B cell (primary cell): ENCODE results near the gene PIGO. TPM values are rescaled to one million over a fixed set of nuclear protein-coding genes. Genes with fewer than 3 reads are reported as not detected.

Experiments
- ATAC-seq: fragments of 200-7000 bp; cut with Tn5 transposase; one replicate; pipeline ENCODE4 v1.10.0; 2021; ENCODE audit warnings: low read depth, mild to moderate bottlenecking, moderate number of reproducible peaks, moderate library complexity
- CTCF ChIA-PET: fragments of 350-600 bp; sonication (Branson Sonifier 250); formaldehyde crosslinking; loops from one replicate; lab custom pipeline; 2021; ENCODE audit warnings: antibody characterized with exemption, inconsistent platforms; lab: Charles Lee
- POLR2A ChIA-PET: fragments of 350-600 bp; sonication (Branson Sonifier 250); formaldehyde crosslinking; loops from one replicate; lab custom pipeline; 2021; ENCODE audit warnings: antibody characterized with exemption; lab: Charles Lee
- DNase-seq: peaks from one replicate; pipeline ENCODE4 v3.0.0; 2013
- H2AFZ ChIP-seq: 2 replicates; pipeline ENCODE4 v1.6.1; 2012; ENCODE audit warnings: mild to moderate bottlenecking, low read depth, low read length; ENCODE audit not compliant: insufficient read depth, poor library complexity, severe bottlenecking
- H3K27ac ChIP-seq, 2 donors: 1 replicate in 1 of 2; 2 replicates in 1 of 2; pipeline ENCODE4 v1.5.1; 2012 to 2013; ENCODE audit warnings: low read length in 2 of 2, mild to moderate bottlenecking in 2 of 2, moderate library complexity in 1 of 2
- H3K27me3 ChIP-seq, 4 experiments: fragments of 200-600 bp in 1 of 4; sonication (generic) in 1 of 4; replicated peaks in 1 of 4; 1 replicate in 2 of 4; 2 replicates in 2 of 4; pipeline versions ENCODE4 v1.6.1 to v1.7.0; 2013 to 2016; ENCODE audit warnings: low read length in 3 of 4, mild to moderate bottlenecking in 2 of 4, mixed read lengths in 1 of 4, moderate library complexity in 1 of 4; ENCODE audit not compliant: insufficient read depth in 4 of 4, control insufficient read depth in 3 of 4; ENCODE audit errors: control extremely low read depth in 1 of 4
- H3K36me3 ChIP-seq, 2 experiments: replicated peaks in 1 of 2; 1 replicate in 1 of 2; 2 replicates in 1 of 2; pipeline versions ENCODE4 v1.6.1 to v1.7.1; 2013; ENCODE audit warnings: low read length in 1 of 2; ENCODE audit not compliant: insufficient read depth in 2 of 2, control insufficient read depth in 1 of 2; ENCODE audit errors: control extremely low read depth in 1 of 2, extremely low read depth in 1 of 2
- H3K4me1 ChIP-seq, 2 donors: fragments of 200-600 bp in 1 of 2; sonication (generic) in 1 of 2; 1 replicate in 1 of 2; 2 replicates in 1 of 2; pipeline versions ENCODE4 v1.5.1 to v1.6.1; 2013 to 2017; ENCODE audit warnings: low read length in 2 of 2; ENCODE audit not compliant: control insufficient read depth in 2 of 2, insufficient read depth in 2 of 2
- H3K4me2 ChIP-seq: replicated peaks from 2 replicates; pipeline ENCODE3; 2012; ENCODE audit warnings: mild to moderate bottlenecking, low read depth, low read length; ENCODE audit not compliant: poor library complexity, severe bottlenecking
- H3K4me3 ChIP-seq, 5 experiments: fragments of 200-600 bp in 1 of 5; sonication (generic) in 1 of 5; 1 replicate in 3 of 5; 2 replicates in 2 of 5; pipeline versions ENCODE4 v1.5.1 to v1.7.0; 2011 to 2016; ENCODE audit warnings: low read length in 4 of 5, mild to moderate bottlenecking in 4 of 5, low read depth in 2 of 5, control low read depth in 1 of 5, moderate library complexity in 1 of 5; ENCODE audit not compliant: insufficient read depth in 1 of 5; ENCODE audit errors: control extremely low read depth in 1 of 5, extremely low read depth in 1 of 5
- H3K79me2 ChIP-seq: fragments of 200-600 bp; sonication (generic); one replicate; pipeline ENCODE4 v1.6.0; 2016; ENCODE audit warnings: low read length; ENCODE audit not compliant: control insufficient read depth, insufficient read depth
- H3K9ac ChIP-seq: fragments of 200-600 bp; sonication (generic); 2 replicates; pipeline ENCODE4 v1.6.1; 2017; ENCODE audit warnings: mild to moderate bottlenecking, low read length, moderate library complexity
- H3K9me3 ChIP-seq, 3 donors: one replicate each; pipeline versions ENCODE4 v1.6.1 to v1.7.1; 2013; ENCODE audit warnings: low read length in 2 of 3; ENCODE audit not compliant: control insufficient read depth in 2 of 3, insufficient read depth in 1 of 3; ENCODE audit errors: control extremely low read depth in 1 of 3
- H4K20me1 ChIP-seq: 2 replicates; pipeline ENCODE4 v1.6.0; 2012; ENCODE audit warnings: mild to moderate bottlenecking, low read length; ENCODE audit not compliant: insufficient read depth, control insufficient read depth, poor library complexity, severe bottlenecking
- H3K27ac Mint-ChIP-seq: one replicate; pipeline ENCODE4 v1.8.0; 2021; ENCODE audit warnings: mixed read lengths
- H3K27me3 Mint-ChIP-seq: one replicate; pipeline ENCODE4 v1.8.0; 2021; ENCODE audit warnings: mixed read lengths
- H3K4me1 Mint-ChIP-seq: one replicate; pipeline ENCODE4 v1.8.0; 2021; ENCODE audit warnings: mixed read lengths
- H3K4me3 Mint-ChIP-seq: one replicate; pipeline ENCODE4 v1.8.0; 2021; ENCODE audit warnings: mixed read lengths
- H3K9me3 Mint-ChIP-seq: one replicate; pipeline ENCODE4 v1.8.0; 2022; ENCODE audit warnings: mixed read lengths; ENCODE audit not compliant: insufficient read depth
- CTCF ChIP-seq: fragments of 200-600 bp; IDR thresholded peaks from one replicate; pipeline ENCODE4 v1.8.0; 2022; ENCODE audit warnings: antibody characterized with exemption, mild to moderate bottlenecking
- EZH2 ChIP-seq: IDR thresholded peaks from 2 replicates; pipeline ENCODE4 v1.6.1; 2012; ENCODE audit warnings: borderline replicate concordance, low read depth, mild to moderate bottlenecking, moderate library complexity, low read length; ENCODE audit not compliant: insufficient read depth, poor library complexity, severe bottlenecking
- WGBS: methylation state at CpG from one replicate; pipeline ENCODE4 v1.1.5; 2013; ENCODE audit warnings: missing lambda C conversion rate; ENCODE audit not compliant: insufficient coverage; 5-methylcytosine and 5-hydroxymethylcytosine counted together
- intact Hi-C: fragments of 100-400 bp; cut with micrococcal nuclease; formaldehyde crosslinking; loops from one replicate; pipeline ENCODE4 v1.10.0; 2022
- polyA plus RNA-seq: library from polyadenylated mRNA; depleted of rRNA; stranded (reverse); fragments of >200 nt; gene quantifications from 2 replicates; pipeline ENCODE4 v1.2.3, GENCODE V29; 2012
- total RNA-seq, 2 donors: library from RNA; stranded (reverse); fragments of 120-200 nt in 1 of 2; gene quantifications; 1 replicate in 1 of 2; 2 replicates in 1 of 2; pipeline versions ENCODE4 v1.2.3 to v1.2.4, GENCODE V29; 2013 to 2022

PIGO gene
- total and polyA plus RNA-seq, 2 donors (not counting 1 experiment from before 2014, with no cell fraction given) = 25.7 to 32.5 TPM

- H3K4me1 ChIP-seq = peaks cover 12 to 16% of the 10 kb centered on the region in 2 donors
- no peak for TF ChIP-seq CTCF
- TF ChIP-seq EZH2 = no peak
- no peaks in the 10 kb centered on the region for H3K9me3 ChIP-seq
- peak within 1 kb of the TSS; percentile 75 to 93 (median 82) for H3K4me3 ChIP-seq
- peaks cover 1 to 16% of the 10 kb centered on the region in 2 experiments for H3K36me3 ChIP-seq
- Mint-ChIP-seq H3K27me3 (no peaks in the 10 kb centered on the region), H3K4me1 (peaks cover 18% of the 10 kb centered on the region), H3K4me3 (peak within 1 kb of the TSS; percentile 92), H3K9me3 (no peaks in the 10 kb centered on the region), H3K27ac (peak within 1 kb of the TSS; percentile 84)
- ChIA-PET CTCF (interaction anchor here (0.5 to 2.6 kb wide), 18 partner anchors 8 to 1112 kb away, joined by 3 to 26 read pairs (median 4); partner anchors contain the start of genes ATOSB, PIGO, STOML2 and UNC13B), POLR2A (interaction anchor here (0.5 to 1.8 kb wide), 11 partner anchors 8 to 1111 kb away, joined by 3 to 15 read pairs (median 8); partner anchors contain the start of genes ATOSB, CCDC107, CLTA and RMRP)
- WGBS = under 1% methylated on average over 63 of the region's 67 CpGs
- ATAC-seq (peak; percentile 93), DNase-seq (peak; percentile 88)
- H3K79me2 ChIP-seq = peaks cover 38% of the 10 kb centered on the region
- peak within 1 kb of the TSS; percentile 89 for H3K4me2 ChIP-seq
- peak within 1 kb of the TSS; percentile 91 for H3K9ac ChIP-seq
- H3K27me3 ChIP-seq = no peaks in the 10 kb centered on the region
- H4K20me1 ChIP-seq = no peaks in the 10 kb centered on the region
- H2AFZ ChIP-seq = peak within 1 kb of the TSS; percentile 94
- intact Hi-C loops = loop anchor here (1.0 to 10.0 kb wide), 6 partner anchors 7 to 655 kb away; partner anchors contain the start of genes CREB3, PIGO, STOML2 and TLN1
- H3K27ac ChIP-seq = peak within 1 kb of the TSS; percentile 25 to 50
Measured at GRCh38 chr9:35079426-35080341, 16.7 kb downstream of the PIGO start, which contains the start of gene FANCG. TSS of gene FANCG (minus strand) at chr9:35079942. CDS start at chr9:35079524, 418 bp downstream.
